ENCODE measurements around the gene SUSD3.

GRCh38 chr9:93065135-93065720, 6.7 kb downstream of the SUSD3 start:
- no peak for TF ChIP-seq POLR2A (IDR thresholded peaks at IDR 0.05)
- TF ChIP-seq, protein P1, sequence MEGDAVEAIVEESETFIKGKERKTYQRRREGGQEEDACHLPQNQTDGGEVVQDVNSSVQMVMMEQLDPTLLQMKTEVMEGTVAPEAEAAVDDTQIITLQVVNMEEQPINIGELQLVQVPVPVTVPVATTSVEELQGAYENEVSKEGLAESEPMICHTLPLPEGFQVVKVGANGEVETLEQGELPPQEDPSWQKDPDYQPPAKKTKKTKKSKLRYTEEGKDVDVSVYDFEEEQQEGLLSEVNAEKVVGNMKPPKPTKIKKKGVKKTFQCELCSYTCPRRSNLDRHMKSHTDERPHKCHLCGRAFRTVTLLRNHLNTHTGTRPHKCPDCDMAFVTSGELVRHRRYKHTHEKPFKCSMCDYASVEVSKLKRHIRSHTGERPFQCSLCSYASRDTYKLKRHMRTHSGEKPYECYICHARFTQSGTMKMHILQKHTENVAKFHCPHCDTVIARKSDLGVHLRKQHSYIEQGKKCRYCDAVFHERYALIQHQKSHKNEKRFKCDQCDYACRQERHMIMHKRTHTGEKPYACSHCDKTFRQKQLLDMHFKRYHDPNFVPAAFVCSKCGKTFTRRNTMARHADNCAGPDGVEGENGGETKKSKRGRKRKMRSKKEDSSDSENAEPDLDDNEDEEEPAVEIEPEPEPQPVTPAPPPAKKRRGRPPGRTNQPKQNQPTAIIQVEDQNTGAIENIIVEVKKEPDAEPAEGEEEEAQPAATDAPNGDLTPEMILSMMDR (IDR thresholded peaks at IDR 0.05): no peak
